Keratinocyte (primary cell): ENCODE measurements around the gene ATG4A.

Experiments used
- EZH2 ChIP-seq: IDR thresholded peaks from one replicate; pipeline ENCODE4 v1.6.1; 2012; ENCODE audit warnings: inconsistent platforms, mild to moderate bottlenecking, low read length, moderate library complexity
- TF ChIP-seq, protein P1 (sequence below), 3 experiments: IDR thresholded peaks in 1 of 3; conservative IDR thresholded peaks in 1 of 3; optimal IDR thresholded peaks in 1 of 3; 2 replicates in 2 of 3; 3 replicates in 1 of 3; pipeline versions ENCODE3 to v1.5.1; 2011; ENCODE audit warnings: low read length in 3 of 3, mild to moderate bottlenecking in 3 of 3, moderate library complexity in 2 of 3, control low read depth in 1 of 3, inconsistent platforms in 1 of 3; ENCODE audit not compliant: insufficient read depth in 2 of 3; ENCODE audit errors: extremely low read depth in 1 of 3

DNA sequence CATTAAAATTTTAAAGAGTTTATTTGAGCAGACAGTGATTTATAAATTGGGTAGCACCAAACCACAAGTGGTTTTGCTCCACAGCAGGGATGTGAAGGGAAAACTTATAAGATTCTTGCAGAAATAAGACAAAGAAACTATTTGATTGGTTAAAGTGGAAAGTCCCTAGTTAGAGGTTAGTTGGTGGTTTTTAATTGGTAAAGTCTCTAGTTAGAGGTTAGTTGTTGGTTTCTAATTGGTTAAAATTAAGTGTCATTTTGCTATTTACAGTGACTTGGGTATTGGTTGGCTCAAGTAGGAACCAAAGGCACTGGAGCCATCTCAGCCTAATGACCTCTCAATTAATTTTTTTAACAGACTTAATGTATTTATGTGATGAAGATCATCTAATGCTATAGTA is 23.0 kb downstream of the ATG4A start:
- no peak for TF ChIP-seq EZH2
- TF ChIP-seq, protein P1, sequence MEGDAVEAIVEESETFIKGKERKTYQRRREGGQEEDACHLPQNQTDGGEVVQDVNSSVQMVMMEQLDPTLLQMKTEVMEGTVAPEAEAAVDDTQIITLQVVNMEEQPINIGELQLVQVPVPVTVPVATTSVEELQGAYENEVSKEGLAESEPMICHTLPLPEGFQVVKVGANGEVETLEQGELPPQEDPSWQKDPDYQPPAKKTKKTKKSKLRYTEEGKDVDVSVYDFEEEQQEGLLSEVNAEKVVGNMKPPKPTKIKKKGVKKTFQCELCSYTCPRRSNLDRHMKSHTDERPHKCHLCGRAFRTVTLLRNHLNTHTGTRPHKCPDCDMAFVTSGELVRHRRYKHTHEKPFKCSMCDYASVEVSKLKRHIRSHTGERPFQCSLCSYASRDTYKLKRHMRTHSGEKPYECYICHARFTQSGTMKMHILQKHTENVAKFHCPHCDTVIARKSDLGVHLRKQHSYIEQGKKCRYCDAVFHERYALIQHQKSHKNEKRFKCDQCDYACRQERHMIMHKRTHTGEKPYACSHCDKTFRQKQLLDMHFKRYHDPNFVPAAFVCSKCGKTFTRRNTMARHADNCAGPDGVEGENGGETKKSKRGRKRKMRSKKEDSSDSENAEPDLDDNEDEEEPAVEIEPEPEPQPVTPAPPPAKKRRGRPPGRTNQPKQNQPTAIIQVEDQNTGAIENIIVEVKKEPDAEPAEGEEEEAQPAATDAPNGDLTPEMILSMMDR (optimal IDR thresholded peaks at IDR 0.05 in 1 of 3, IDR thresholded peaks at IDR 0.05 in 1 of 3, conservative IDR thresholded peaks at IDR 0.05 in 1 of 3; ENCODE audit: extremely low read depth in 1 of 3, insufficient read depth in 2 of 3, low read length in 3 of 3) = no peak
